ENCODE data around the gene RPS6KA2.

Gene RPS6KA2

DNA sequence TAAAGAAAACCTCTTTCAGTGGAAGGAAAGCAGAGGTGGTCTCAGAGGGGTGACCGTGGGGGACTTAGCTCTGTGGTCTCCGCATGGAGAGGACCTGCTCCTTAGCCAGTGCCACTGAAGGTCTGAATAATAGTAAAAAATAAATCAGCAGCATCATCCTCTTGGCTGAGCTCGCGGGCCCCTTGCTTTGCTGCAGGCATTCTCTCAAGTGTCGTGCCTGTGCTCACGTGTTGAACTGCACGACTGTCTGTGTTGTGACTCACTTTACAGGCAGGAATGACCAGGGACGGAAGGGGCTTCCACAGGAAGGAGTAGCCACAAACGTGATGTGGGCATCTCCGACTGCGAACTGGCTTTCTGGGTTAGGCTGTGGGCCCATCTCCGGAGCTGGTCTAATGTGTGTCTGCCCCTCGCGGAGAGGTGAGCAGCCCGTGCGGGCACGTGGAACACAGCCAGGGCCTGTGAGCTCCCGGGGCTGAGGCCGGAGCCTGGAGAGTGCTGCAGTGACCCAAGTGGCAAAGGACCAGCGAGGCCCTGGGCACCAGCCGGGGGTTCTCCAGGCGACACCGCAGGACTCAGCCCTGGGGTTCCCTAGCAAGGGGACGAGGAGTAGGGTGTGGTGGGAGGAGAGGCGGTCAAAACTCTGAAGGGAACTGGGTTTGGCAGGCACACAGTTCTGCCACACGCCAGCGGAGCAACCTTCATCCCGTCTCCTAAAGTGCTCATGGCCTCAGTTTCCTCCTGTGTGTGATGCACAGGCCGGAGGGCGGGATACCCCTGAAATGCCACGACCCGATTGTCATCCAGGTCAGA lies 129.8 kb downstream of the RPS6KA2 start:
- DNase-seq = no peak

DNA sequence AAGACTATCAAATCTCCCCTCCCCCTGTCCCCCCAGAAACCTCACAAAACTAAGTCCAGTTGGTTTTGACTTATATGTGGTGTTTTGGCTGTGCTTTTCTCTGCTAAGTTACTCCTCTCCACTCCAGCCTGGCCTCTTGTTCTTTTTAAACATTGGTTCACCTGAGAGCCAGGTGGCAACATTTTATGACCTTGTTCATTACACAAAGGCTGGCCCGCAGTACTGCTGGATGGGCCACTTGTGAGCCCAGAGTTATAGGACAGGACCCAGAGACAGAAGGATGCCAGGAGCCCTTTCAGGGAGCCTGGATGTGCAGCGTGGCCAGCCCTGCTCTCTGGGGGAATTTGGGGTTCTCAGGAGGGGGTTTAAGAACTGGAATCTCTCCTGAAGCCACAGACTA lies 130.6 kb downstream of the RPS6KA2 start:
- no peak for DNase-seq

DNA sequence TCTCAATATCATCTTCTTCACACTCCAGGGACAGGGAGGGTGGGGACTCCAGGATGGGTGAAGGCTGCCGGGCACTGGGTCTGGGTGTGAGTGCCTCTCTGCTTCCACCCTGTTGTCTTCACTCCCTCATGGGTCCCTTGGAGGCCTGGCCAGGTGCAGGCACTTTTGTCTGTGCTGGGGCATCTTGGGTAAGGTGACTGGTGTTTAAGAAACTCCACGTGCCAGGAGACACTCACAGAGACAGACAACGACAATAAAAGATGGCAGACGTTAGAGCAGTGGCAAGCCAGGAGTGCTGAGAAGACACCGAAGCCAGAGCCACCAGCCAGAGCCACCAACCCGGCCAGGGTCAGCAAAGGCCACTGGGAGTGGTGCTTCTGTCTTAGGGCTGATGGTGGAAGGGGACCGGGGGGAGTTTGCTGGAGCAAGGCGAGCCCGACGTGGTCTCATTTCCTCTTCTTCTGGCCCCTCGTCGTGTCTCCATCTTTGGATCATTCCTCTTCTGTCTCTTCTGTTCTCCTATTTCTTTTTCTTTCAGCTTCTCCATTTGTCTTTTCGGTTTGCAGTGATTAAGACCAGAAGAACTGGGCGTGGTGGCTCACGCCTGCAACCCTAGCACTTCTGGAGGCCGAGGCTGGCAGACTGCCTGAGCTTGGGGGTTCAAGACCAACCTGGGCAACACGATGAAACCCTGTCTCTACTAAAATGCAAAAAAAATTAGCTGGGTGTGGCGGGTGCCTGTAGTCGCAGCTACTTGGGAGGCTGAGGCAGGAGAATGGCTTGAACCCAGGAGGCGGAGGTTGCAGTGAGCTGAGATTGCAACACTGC lies 131.3 kb downstream of the RPS6KA2 start:
- no peak for DNase-seq

DNA sequence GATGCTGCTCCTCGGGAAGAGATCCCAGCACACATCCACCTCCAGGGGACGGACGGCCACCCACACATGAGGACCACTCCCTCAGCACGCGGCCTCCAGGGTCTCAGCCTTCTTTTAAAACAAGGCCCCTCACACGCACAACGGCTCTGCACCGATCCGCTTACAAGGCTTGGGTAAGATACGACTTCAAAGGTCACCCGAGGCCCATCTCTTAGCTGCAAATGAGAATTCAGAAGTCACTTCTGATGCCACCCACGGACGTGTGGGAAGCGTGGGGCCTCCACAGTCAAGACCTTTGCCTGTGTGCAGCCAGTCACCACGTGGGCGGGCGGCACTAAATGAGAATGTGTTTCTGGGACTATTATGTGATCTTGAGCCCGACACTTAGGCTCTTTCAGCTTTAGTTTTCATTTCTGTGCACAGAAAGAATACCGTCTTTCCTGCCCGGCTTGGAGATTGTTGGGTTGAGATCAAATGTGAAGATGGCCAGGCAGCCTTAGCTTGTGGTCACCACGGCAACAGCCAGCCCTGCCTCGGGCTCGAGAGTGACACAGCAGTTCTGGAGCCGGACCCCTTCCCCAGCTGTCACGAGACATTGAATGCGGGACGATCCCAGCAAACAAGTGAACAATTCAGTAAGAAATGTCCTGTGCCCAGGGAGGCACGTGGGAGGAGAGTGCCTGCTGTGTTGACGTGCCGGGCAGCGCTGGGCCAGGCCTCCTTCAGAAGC lies 132.1 kb downstream of the RPS6KA2 start:
- DNase-seq = no peak

DNA sequence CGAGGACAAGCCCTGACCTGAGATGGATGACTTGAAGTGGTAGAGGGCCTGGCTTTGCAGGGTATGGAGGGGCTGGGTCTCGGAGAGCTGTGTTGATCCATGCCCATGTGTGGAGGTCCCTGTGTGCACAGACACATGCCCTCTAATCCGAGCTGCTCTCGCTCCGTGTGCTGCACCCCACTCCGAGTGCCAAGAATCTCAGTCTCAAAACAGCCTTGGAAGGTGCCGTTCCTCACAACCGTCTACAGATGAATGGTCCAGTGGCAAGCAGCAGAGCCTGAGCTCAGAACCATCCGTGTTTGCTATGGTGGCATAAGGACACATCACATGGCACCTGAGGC lies 133.0 kb downstream of the RPS6KA2 start:
- DNase-seq = no peak

DNA sequence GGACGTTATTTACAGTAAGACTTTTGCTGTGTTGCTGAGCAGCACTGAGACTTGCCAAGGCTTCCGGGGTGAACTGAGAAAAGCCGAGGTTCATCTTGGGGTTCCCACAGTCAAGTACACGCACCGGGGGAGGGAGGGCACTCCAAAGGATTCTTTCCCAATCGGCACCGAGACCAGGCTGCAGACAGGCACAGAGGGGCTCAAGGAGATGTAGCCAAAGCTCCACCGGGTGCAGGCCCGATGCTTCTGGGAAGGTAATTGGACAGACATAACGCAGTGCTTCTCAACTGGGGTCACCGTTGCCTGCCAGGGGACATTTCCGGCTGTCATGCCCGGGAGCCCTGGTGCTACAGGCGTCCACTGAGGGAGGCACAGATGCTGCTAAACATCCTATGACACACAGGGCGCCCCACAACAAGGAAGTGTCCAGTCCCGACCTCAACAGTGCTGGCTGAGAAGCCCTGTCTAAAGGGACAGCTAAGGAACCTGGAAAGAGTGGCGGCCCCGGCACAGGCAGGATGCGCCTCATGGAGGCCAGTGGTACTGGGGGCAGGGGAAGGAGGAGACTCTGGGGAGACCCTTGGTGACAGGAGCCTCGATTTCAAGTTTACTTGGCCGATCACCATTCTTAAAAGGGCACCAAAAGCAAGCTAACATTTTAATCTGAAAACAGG lies 133.5 kb downstream of the RPS6KA2 start:
- no peak for DNase-seq

DNA sequence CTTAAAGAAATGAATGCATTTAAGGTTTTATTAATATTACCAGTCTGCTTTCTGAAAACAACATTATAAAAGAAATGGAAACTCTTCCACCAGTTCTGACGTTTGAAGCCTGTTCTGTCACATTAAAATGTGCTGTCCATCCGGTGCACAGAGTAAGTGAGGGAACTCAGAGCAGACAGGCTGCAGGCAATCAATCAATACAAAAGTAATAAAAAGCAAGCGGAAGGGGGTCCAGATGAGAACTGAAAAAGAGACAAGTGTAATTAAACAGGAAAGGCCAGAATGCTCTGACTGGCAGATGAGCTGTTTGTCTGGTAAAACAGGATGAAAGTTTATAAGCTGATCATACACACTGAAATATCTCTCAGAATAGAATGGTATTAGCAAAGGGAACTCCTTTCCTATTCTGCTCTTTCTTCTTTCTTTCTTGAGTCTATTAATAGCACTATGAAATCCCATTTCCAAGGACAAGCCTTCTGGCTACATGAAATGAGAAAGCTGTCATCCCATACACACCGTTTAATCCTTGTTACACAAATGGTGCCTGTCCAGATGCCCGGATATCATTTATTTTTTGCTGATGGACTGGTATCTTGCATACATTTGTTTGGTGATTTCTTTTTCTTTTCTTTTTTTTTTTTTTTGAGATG lies 134.8 kb downstream of the RPS6KA2 start:
- DNase-seq = no peak

DNA sequence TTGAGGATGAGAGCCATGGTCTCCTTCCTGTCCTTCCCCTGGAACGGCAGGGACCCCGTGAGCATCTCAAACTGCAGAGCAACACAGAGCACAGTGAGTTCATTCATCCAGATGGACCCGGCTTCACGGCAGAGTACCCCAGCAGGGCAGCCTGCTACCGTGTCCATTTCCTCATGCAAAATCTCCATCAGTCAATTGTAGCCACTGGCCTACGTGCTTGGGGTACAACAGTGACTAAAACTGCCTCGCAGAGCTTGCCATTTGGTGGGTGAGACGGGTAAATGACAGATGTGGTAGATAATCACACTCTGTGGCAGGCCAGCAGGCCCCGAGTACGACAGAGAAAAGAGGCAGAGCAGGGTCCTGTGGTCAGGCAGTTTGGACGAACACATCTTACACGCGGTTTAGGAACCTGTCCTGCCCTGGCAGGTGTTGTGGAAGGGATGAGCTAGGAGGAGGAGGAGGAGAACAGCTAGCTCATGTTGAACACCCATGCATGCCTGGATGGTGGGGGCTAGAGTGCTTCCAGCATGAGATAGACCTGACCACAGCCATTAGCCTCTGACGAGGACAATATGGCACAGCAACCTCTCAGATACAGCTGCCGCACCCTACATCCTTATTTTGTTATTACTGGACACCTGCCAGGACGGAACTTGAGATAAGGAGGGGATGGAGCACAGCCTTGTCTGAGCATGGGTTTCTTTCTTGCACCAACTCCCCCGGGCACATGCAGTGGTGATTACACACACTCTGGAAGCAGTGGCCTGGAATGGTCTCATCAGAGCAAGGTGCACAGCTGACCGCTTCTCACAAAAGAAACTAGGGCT lies 136.2 kb downstream of the RPS6KA2 start:
- DNase-seq = no peak

DNA sequence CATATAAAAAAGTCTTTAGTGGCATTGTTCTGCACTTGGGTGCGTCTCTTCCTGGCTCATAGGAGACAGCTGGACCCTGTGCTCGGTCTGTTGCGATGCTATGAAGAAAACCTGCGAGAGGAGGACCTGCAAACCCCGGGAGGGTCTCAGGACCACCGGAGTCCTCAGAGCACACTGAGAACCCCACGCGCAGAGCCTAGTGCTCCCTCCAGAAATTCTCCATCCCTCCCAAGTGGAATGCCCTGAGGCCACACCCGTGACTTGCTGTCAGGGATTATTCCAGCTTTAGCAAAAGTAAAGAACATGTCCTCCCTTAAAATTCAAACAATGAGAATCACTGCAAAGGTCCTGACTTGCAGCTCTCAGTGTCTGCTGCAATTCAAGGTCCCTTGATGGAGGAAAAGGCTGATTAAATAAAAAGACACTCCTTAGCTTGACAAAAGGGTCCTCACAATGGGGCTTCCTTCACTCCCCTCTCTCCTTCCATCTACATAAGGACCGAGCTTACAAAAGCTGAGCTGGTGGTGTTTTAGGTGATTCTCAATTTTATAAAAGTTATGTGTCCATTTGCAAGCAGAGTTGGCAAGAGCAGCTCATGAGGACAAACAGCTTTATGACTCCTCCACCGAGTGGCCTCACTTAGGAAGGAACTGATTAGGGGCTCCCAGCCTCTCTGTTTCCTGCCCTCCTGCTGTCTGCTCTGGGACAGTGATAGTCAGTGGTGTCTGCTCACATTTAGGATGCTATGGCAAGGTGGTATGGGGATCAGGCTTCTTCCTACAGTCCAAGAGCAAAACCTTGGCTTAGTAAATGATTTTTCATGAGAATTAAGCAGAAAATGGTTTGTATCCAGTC lies 137.5 kb downstream of the RPS6KA2 start:
- DNase-seq = no peak

DNA sequence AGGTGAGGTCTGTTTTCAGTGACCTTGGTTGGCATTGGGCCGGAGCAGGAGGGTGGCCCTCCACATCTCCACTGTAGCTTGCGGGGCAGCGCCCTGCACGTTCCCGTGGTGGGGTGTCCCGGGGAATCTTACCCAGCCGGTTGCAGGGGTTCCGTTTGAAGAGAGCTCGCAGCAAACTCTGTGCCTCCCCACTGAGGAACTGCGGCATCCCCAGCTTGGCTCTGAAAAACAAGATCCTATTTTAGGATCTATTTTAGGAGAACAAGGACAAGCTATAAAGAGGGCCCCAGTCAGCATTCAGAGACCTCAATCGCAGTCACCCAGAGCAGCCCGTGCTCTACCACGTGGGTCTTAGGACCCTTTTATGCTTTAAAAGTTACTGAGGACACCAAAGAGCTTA lies 138.3 kb downstream of the RPS6KA2 start:
- no peak for DNase-seq

DNA sequence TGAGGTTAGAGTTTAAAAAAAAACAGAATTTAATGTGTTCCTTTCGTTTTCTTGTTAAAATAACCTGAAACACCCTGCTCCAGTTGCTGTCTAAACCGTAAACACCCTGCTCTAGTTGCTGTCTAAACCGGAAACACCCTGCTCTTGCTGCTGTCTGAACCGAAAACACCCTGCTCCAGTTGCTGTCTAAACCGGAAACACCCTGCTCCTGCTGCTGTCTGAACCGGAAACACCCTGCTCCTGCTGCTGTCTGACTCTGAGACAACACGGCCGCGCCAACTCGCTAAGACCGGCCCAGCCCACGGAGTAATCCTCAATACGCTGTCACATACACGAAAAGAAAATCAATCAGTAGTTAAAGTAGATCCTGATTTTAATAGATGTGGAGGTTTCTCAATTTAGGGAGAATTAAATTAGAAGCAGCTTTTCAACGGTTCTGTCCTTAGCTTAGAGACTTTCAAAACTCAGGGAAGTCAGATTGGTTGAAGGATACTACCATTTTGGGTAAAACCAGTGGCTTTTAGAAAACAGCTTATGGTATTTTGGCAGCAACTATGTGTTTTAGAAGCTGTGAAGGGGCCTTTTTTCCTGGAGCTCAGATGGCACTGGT lies 138.9 kb downstream of the RPS6KA2 start:
- DNase-seq = no peak

DNA sequence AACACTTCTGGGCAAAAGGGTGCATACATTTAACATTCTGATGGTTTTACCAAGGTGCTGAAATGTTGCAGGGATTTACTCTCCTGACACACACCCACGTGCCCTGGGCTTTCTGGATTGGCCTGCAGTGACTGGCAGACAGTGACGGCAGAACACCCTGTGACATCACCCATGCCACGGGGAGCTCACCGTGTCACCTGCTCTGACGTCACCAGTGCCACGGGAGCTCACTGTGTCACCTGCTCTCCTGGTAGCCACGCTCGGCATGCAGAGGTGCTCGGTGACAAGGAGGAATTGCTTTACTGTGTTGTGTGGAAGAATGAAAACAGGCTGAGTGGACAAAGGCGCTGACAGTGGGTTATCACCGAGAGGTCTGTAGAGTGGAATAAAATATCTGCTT lies 139.9 kb downstream of the RPS6KA2 start:
- no peak for DNase-seq

DNA sequence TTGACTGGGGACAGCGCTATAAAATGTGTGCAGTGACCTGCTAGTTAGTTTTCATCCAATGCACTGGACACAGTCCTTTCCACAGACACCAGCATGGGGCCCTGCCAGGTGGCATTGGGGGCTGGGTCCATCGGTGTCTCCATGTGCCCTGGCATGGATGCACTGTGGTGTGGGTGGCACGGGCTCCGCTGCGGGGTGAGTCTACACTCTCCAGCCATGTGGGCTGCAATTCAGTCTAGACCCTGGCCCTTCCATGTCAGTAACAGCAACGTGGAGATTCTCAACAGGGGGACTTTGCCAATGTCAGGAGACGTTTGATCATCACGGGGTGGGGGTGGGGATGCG lies 140.5 kb downstream of the RPS6KA2 start:
- DNase-seq = no peak

DNA sequence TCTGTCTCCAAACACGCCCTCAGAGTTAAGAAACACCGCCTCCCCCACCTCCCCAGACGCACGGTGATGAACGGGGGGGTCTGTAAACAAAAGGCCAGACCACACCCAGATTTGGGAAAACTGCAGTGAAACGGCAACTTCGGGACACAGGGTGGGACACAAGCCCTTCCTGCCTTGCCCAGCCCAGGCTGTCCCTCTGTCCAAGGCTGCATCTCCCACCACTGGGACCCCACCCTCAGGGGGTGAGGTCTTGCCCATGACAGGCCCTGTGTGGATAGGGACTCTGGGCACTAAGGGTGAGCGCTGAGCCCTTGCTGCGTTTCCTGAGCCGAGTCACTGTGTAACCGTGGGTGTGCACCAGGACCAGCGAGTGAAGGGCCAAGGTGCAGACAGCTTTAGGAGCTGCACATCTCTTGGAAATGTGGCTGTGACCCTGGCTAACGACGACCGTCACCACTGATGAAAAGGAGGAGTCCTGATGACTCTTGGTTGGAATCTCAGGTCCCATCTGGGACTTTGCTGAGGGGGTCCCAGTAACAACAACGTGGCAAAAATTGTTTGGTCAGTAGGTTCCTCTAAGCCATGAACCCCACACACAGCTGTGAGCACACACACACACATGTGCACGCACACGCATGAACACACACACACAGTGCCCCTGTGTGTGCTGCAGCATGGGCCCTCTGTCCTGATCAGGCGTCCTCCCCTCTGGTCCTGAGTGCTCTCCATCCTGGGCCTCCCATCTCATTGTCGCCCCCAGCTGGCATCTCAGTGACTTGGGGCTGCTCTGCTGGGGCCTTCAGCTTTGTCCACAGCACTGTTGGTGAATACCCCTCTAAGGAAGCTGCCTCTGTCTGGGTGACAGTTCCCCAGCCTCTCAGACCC lies 141.2 kb downstream of the RPS6KA2 start:
- DNase-seq = no peak

DNA sequence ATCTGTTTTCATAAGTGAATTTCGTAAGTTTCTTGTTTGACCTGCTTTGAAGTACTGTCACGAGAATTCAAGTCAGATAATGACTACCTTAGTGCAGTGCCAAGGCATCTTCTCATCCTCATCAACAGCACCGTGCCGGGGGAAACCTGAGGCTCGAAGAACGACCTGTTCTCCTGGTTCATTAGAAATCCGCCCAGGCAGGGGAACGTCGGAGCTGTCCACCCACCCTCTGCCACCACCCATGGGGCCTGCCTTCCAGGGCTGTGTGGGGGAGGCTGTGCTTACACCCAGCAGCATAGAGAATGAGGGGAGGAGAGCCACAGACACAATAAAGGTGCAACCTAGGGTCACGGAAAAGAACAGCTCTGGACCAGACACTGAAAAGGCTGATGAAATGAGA lies 142.2 kb downstream of the RPS6KA2 start:
- DNase-seq = no peak

DNA sequence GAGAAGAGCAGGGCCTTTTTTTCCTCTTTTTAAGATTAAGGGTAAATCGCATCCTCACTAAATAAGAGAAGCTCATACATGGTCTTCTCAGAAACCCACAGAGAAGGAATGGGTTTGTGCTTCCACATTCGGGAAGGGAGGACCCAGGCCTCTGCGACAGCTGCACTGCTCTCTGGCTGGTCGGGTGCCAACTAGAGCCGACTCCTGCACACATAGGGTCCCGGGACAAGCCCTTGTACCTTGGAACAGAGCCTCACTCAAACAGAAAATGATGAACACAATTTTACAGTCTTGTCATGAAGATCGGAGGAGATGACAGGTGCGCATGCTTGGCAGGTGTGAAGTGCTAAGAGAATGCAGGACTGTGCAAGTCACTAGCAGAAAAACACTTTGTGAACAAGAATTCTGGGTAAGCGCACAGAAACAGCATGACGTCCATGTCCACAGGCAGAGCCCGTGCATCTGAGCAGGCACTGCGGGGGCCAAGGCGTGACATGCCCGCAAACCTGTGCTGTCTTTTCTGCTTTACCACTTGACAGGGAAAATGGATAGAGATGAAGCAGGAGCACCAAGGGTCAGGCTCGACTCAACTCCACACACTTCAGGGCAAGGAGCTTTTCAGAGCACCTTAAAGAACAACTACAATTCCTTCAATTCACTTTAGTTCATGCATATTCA lies 143.3 kb downstream of the RPS6KA2 start:
- DNase-seq = no peak

DNA sequence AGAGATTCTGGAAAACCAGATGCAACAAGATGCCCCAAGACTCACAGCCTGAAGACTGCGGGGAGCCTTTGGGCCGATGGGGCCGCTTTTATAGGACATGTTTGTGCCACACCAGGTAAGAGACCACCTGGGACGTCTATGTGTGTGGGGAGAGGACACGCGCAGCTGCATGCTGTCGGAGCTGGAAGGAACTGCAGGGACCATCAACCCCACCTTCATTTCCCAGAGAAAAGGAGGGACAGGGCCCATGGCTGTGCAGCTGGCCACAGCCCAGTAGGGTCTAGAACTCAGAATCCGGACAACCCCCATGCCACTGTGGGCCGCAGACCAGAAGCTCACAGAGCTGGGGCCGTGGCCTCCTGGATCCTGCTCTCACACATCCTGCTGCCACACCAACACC lies 144.0 kb downstream of the RPS6KA2 start:
- DNase-seq = no peak

DNA sequence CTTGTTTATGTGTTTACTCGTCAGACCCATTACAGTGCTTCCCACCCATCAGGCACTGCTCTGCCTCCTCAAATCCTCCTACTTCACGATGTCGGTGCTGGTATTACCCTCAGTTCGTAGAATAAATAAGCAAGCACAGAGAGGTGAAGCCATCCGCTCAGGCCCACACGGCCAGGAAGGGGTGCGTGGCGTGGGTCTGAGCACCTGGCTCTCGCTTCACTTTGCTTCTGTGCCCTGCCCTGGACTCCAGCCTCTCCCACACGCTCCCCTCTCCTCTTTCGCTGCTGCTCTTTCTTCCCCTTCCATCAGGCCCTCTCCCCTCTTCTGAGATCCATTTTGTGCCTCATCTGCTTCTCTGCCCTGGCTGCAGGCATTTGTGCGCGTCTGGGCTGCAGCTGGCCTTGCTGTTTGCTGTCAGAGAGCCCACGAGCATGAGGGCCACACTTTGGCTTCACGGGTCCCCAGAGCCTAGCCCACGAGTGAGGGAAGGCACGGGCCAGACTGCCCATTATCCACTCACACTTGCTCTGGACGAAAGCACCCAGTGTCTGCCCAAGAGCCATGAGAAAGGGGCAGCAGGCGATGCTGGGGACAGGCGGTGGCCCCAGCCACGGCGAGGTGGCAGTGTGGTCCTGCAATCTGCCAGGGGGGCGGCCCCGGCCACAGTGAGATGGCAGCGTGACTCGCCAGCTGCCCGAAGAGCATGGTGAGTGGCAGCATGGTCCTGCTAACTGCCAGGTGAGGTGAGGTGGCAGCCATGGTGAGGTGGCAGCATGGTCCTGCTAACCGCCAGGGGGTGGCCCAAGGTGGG lies 148.1 kb downstream of the RPS6KA2 start:
- DNase-seq = no peak

Data from NCI-H446 treated with DMSO at 0.1 percent for 48 hours (cell line).